Measurements from ENCODE around the gene PIEZO2. TPM values are rescaled to one million over a fixed set of nuclear protein-coding genes. Genes with fewer than 3 reads are reported as not detected.

PIEZO2 gene
- total RNA-seq, 6 experiments from 2014 or later, result not detected

- no peaks in the 10 kb centered on the region for H3K36me3 Mint-ChIP-seq (ENCODE audit: low read depth)
- no peak overlapping the region for H3K27ac Mint-ChIP-seq
Observed at GRCh38 chr18:11150271-11150615, 874 bp upstream of the PIEZO2 start.

DNA sequence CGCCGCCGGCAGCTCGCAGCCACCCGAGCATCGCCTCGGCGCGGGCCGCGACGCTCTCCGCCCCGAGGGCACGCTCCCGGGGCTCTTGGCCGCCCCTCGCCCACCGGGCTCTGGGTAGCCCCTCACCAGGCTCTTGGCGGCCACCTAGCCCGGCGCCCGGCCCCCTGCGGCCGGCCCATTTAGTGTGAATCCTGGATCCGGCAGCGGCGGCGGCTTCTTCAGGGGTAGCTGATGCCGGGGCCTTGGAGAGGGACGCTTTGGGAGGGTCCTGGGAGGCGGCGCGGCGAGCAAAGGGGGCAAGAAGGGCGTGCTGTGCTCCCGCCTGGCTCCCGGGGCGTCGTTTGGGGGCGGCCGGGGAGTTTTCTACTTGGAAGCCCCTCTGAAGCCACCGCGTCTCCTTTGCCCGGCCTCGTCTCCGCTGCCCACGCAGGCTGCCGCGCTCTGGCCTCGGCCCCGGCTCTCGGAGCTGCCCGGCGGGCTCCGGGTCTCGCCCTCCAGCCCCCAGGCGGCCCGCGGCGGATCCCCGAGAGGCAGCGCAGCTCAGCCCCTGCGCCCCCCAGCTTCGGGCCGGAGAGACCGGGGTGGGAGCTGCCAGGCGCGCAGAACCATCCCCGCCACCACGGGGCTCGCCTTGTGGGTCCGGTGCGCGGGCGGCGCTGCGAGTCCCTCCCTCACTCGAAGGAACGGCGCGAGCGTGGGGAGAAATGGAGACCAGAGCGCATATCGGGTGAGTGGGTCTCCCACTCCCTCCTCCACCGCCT lies 509 bp downstream of the PIEZO2 start:
- Mint-ChIP-seq H3K27me3 (ENCODE audit: insufficient read depth) (peaks cover 38% of the 10 kb centered on the region), H3K4me3 (no peak overlapping the region), H3K4me1 (ENCODE audit: low read depth) (no peaks in the 10 kb centered on the region), H3K9me3 (no peaks in the 10 kb centered on the region), H3K27ac (no peak overlapping the region), H3K36me3 (ENCODE audit: low read depth) (no peaks in the 10 kb centered on the region)
- DNase-seq, result no peak
- TF ChIP-seq, protein P1, sequence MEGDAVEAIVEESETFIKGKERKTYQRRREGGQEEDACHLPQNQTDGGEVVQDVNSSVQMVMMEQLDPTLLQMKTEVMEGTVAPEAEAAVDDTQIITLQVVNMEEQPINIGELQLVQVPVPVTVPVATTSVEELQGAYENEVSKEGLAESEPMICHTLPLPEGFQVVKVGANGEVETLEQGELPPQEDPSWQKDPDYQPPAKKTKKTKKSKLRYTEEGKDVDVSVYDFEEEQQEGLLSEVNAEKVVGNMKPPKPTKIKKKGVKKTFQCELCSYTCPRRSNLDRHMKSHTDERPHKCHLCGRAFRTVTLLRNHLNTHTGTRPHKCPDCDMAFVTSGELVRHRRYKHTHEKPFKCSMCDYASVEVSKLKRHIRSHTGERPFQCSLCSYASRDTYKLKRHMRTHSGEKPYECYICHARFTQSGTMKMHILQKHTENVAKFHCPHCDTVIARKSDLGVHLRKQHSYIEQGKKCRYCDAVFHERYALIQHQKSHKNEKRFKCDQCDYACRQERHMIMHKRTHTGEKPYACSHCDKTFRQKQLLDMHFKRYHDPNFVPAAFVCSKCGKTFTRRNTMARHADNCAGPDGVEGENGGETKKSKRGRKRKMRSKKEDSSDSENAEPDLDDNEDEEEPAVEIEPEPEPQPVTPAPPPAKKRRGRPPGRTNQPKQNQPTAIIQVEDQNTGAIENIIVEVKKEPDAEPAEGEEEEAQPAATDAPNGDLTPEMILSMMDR (IDR thresholded peaks at IDR 0.05), result no peak

More at GRCh38 chr18:11150271-11150615, 874 bp upstream of the PIEZO2 start:
- Mint-ChIP-seq H3K9me3 (no peaks in the 10 kb centered on the region), H3K27me3 (ENCODE audit: insufficient read depth) (peaks cover 31% of the 10 kb centered on the region), H3K4me3 (no peak overlapping the region), H3K4me1 (ENCODE audit: low read depth) (peaks cover under 1% of the 10 kb centered on the region; the same call in 1 of the 2 replicates)
- no peak for DNase-seq
- TF ChIP-seq, protein P1 (IDR thresholded peaks at IDR 0.05), result no peak

- H3K4me3 Mint-ChIP-seq, result no peak overlapping the region
- no peak for DNase-seq
Observed at GRCh38 chr18:11147962-11148679, 1.2 kb downstream of the PIEZO2 start.

DNA sequence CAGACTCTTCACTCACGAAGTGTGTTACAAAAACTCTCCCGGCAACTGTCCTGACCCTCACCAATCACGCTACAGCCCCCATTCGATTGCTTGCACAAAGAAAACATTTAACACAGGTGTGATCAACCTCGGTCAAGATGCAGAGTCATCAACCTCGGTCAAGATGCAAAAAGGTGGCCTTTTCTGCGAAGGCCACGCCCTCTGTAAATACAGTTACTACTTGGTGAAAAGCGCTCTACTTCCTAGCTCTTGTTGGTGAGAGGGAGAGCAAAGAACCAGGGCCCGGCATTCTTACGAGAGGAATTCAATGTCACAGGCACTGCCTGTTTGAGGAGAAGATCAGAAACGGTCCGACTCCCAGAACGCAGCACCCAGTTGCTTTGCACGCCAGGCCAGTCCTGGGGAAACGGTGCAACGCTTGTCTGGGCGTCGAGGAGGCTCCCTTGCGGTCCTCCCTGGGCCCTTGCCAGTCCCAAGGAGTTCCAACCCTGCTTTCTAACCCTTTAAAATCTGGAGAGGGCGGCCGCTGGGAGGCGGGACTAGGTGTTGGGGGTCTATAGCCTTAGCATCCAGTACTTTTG lies 1.9 kb downstream of the PIEZO2 start:
- Mint-ChIP-seq H3K4me1 (ENCODE audit: low read depth) (no peaks in the 10 kb centered on the region), H3K36me3 (ENCODE audit: low read depth) (no peaks in the 10 kb centered on the region), H3K4me3 (no peak overlapping the region), H3K27me3 (ENCODE audit: insufficient read depth) (peaks cover 38% of the 10 kb centered on the region), H3K9me3 (no peaks in the 10 kb centered on the region), H3K27ac (no peak overlapping the region)
- no peak for DNase-seq
- TF ChIP-seq, protein P1 (IDR thresholded peaks at IDR 0.05), result no peak

More at GRCh38 chr18:11147962-11148679, 1.2 kb downstream of the PIEZO2 start:
- Mint-ChIP-seq H3K4me1 (ENCODE audit: low read depth) (no peaks in the 10 kb centered on the region), H3K36me3 (ENCODE audit: low read depth) (no peaks in the 10 kb centered on the region), H3K9me3 (no peaks in the 10 kb centered on the region), H3K27me3 (ENCODE audit: insufficient read depth) (peaks cover 38% of the 10 kb centered on the region), H3K27ac (no peak overlapping the region)
- TF ChIP-seq, protein P1 (IDR thresholded peaks at IDR 0.05), result no peak

DNA sequence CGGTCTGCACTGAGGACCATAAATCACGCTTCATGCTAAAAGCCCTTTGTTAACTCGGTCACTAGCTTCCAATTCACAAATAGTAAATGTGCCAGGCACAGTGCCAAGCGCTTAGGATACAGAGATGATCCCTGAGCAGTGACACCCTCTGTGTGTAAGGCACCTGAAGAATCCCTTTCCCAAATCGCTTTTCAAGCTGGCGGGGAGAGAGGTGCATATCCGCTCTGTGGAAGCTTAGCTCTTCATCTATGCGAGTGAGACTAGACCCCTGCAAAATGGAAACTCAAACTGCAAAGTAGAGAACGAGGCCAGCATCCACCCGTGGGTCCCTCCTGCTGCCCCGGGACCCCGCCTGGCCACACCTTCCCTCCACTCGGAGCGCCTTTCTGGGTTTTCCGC lies 2.4 kb downstream of the PIEZO2 start:
- Mint-ChIP-seq H3K27ac (no peak overlapping the region), H3K36me3 (ENCODE audit: low read depth) (no peaks in the 10 kb centered on the region), H3K4me3 (no peak overlapping the region), H3K4me1 (ENCODE audit: low read depth) (no peaks in the 10 kb centered on the region), H3K27me3 (ENCODE audit: insufficient read depth) (peaks cover 38% of the 10 kb centered on the region), H3K9me3 (no peaks in the 10 kb centered on the region)
- DNase-seq, result no peak
- TF ChIP-seq, protein P1 (IDR thresholded peaks at IDR 0.05), result no peak

Measured in HFFc6 (cell line).